ENCODE data around the gene TLE2. TPM values are rescaled to one million over a fixed set of nuclear protein-coding genes. Genes with fewer than 3 reads are reported as not detected.

The TLE2 gene
- polyA plus RNA-seq, 1 of the 3 experiments (the other 2 are of a cell fraction), result 2.3 TPM

DNA sequence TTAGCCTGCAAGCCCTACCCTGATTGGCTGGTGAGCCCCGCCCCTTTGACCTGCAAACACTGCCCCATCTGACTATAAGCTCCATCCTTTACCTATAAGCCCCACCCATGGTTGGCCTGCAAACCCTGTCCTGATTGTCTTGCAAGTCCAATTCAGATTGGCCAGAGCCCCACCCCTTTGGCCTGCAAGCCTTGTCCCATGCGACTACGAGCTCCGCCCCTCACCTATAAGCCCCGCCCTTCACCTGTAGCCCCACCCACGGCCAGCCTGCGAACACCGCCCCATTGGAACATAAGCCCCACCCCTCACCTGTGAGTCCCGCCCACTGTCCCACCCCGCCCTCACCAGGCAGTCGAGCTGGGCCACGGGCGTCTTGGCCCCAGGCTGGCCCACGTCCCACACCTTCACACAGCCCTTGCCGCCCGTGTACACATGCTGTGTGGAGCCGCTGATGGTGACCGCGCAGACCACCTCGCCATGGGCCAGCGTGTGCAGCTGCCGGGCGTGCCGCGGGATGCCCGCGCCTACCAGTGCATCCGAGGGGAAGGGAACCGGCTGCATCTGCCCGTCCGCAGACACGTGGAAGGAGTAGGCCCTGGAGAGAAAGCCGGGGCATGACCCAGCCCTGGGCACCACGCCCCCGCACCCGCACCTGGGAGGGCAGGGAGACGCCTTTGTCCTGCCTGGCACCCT is 22.9 kb downstream of the TLE2 start (continued):
- TF ChIP-seq, protein P1, sequence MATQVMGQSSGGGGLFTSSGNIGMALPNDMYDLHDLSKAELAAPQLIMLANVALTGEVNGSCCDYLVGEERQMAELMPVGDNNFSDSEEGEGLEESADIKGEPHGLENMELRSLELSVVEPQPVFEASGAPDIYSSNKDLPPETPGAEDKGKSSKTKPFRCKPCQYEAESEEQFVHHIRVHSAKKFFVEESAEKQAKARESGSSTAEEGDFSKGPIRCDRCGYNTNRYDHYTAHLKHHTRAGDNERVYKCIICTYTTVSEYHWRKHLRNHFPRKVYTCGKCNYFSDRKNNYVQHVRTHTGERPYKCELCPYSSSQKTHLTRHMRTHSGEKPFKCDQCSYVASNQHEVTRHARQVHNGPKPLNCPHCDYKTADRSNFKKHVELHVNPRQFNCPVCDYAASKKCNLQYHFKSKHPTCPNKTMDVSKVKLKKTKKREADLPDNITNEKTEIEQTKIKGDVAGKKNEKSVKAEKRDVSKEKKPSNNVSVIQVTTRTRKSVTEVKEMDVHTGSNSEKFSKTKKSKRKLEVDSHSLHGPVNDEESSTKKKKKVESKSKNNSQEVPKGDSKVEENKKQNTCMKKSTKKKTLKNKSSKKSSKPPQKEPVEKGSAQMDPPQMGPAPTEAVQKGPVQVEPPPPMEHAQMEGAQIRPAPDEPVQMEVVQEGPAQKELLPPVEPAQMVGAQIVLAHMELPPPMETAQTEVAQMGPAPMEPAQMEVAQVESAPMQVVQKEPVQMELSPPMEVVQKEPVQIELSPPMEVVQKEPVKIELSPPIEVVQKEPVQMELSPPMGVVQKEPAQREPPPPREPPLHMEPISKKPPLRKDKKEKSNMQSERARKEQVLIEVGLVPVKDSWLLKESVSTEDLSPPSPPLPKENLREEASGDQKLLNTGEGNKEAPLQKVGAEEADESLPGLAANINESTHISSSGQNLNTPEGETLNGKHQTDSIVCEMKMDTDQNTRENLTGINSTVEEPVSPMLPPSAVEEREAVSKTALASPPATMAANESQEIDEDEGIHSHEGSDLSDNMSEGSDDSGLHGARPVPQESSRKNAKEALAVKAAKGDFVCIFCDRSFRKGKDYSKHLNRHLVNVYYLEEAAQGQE (IDR thresholded peaks at IDR 0.05; ENCODE audit: low read depth, low read length), result no peak

DNA sequence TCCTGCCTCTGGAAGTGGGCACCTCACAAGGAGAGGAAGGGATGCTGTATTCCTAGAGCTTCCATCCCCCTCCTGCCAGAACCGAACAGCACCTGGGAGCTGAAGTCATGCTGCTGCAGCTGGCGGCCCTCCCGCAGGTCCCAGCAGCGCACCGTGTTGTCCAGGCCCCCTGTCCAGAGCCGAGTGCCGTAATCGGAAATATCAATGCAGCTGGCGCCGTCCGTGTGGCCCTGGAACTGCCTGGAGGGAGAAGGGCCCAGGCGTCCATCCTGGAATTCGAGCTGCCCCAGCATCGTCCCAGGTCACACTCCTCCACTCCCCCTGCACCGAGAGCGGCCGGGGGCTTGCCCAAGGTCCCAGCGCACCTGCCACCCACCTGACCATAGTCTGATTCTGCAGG is 23.7 kb downstream of the TLE2 start:
- no peak overlapping the region for H3K27ac ChIP-seq (ENCODE audit: low read depth in 2 of 2, low read length in 1 of 2)
- H4K20me1 ChIP-seq (ENCODE audit: insufficient read depth), result no peaks in the 10 kb centered on the region
- H3K27me3 ChIP-seq (ENCODE audit: insufficient read depth), result peaks cover 14% of the 10 kb centered on the region; the same call in 1 of the 2 replicates
- CTCF ChIA-PET, result interaction anchor here (0.9 to 1.9 kb wide), 10 partner anchors 9 to 99 kb away, joined by 3 to 6 read pairs (median 3); no protein-coding TSS in a partner anchor
- 9% methylated on average over 12 of the region's 18 CpGs for WGBS (ENCODE audit: low lambda C conversion rate)
- no peak overlapping the region for H3K4me3 ChIP-seq (ENCODE audit: low read depth in 2 of 2, low read length in 1 of 2)
- DNase-seq, result peak; percentile 81
- H3K79me2 ChIP-seq (ENCODE audit: insufficient read depth), result no peaks in the 10 kb centered on the region
- H3K9me2 ChIP-seq, result no peaks in the 10 kb centered on the region
- POLR2A ChIA-PET, result interaction anchor here (0.9 to 2.7 kb wide), 4 partner anchors 15 to 37 kb away, joined by 3 to 11 read pairs (median 4); no protein-coding TSS in a partner anchor
- peaks cover 0 to 9% of the 10 kb centered on the region in 2 experiments; a peak in 1 of 4 replicates for H3K4me1 ChIP-seq (ENCODE audit: control insufficient read depth in 1 of 2, insufficient read depth in 2 of 2, low read depth in 1 of 2, low read length in 1 of 2)
- no peaks in the 10 kb centered on the region for H3K36me3 ChIP-seq (replicated peaks in 1 of 2; ENCODE audit: control insufficient read depth in 1 of 2, insufficient read depth in 2 of 2, low read length in 1 of 2)
- H3K9ac ChIP-seq, result no peak overlapping the region
- no peak overlapping the region for H2AFZ ChIP-seq (ENCODE audit: low read depth)
- H3K4me2 ChIP-seq, result no peak overlapping the region
- H3K9me3 ChIP-seq, result no peaks in the 10 kb centered on the region
- H3F3A ChIP-seq (replicated peaks; ENCODE audit: insufficient read depth), result no peaks in the 10 kb centered on the region
- peak; percentile 58 for TF ChIP-seq CHD2 (IDR thresholded peaks at IDR 0.05; ENCODE audit: low read length, partially characterized antibody)
- TF ChIP-seq NRF1 (IDR thresholded peaks at IDR 0.05; ENCODE audit: low read depth, low read length), result no peak
- no peak; a peak in 1 of 4 replicates for TF ChIP-seq EP300 (IDR thresholded peaks at IDR 0.05; ENCODE audit: borderline replicate concordance in 1 of 2, low read depth in 1 of 2, low read length in 1 of 2)
- TF ChIP-seq SMC3 (IDR thresholded peaks at IDR 0.05; ENCODE audit: low read depth, low read length), result no peak
- no peak for TF ChIP-seq YY1 (IDR thresholded peaks at IDR 0.05; ENCODE audit: low read depth)
- no peak for TF ChIP-seq RFX5 (IDR thresholded peaks at IDR 0.05; ENCODE audit: low read length)
- peak; percentile 64; the same call in 1 of the 2 replicates for TF ChIP-seq RCOR1 (IDR thresholded peaks at IDR 0.05; ENCODE audit: low read length)
- no peak for TF ChIP-seq ELF1 (IDR thresholded peaks at IDR 0.05)
- peak; percentile 13; the same call in 1 of the 2 replicates for TF ChIP-seq RAD21 (IDR thresholded peaks at IDR 0.05; ENCODE audit: low read length)
- TF ChIP-seq, protein P2, sequence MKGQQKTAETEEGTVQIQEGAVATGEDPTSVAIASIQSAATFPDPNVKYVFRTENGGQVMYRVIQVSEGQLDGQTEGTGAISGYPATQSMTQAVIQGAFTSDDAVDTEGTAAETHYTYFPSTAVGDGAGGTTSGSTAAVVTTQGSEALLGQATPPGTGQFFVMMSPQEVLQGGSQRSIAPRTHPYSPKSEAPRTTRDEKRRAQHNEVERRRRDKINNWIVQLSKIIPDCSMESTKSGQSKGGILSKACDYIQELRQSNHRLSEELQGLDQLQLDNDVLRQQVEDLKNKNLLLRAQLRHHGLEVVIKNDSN (IDR thresholded peaks at IDR 0.05; ENCODE audit: borderline replicate concordance, low read depth), result no peak
- TF ChIP-seq GATA2 (CRISPR knock-in tag; IDR thresholded peaks at IDR 0.05), result peak; percentile 84
- TF ChIP-seq, protein P3, sequence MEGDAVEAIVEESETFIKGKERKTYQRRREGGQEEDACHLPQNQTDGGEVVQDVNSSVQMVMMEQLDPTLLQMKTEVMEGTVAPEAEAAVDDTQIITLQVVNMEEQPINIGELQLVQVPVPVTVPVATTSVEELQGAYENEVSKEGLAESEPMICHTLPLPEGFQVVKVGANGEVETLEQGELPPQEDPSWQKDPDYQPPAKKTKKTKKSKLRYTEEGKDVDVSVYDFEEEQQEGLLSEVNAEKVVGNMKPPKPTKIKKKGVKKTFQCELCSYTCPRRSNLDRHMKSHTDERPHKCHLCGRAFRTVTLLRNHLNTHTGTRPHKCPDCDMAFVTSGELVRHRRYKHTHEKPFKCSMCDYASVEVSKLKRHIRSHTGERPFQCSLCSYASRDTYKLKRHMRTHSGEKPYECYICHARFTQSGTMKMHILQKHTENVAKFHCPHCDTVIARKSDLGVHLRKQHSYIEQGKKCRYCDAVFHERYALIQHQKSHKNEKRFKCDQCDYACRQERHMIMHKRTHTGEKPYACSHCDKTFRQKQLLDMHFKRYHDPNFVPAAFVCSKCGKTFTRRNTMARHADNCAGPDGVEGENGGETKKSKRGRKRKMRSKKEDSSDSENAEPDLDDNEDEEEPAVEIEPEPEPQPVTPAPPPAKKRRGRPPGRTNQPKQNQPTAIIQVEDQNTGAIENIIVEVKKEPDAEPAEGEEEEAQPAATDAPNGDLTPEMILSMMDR (IDR thresholded peaks at IDR 0.05), result no peak
- no peak for TF ChIP-seq MXI1 (IDR thresholded peaks at IDR 0.05; ENCODE audit: low read depth, low read length)
- TF ChIP-seq, protein P4, sequence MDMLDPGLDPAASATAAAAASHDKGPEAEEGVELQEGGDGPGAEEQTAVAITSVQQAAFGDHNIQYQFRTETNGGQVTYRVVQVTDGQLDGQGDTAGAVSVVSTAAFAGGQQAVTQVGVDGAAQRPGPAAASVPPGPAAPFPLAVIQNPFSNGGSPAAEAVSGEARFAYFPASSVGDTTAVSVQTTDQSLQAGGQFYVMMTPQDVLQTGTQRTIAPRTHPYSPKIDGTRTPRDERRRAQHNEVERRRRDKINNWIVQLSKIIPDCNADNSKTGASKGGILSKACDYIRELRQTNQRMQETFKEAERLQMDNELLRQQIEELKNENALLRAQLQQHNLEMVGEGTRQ (IDR thresholded peaks at IDR 0.05; ENCODE audit: borderline replicate concordance, low read depth, low read length), result no peak
- TF ChIP-seq, protein P5, sequence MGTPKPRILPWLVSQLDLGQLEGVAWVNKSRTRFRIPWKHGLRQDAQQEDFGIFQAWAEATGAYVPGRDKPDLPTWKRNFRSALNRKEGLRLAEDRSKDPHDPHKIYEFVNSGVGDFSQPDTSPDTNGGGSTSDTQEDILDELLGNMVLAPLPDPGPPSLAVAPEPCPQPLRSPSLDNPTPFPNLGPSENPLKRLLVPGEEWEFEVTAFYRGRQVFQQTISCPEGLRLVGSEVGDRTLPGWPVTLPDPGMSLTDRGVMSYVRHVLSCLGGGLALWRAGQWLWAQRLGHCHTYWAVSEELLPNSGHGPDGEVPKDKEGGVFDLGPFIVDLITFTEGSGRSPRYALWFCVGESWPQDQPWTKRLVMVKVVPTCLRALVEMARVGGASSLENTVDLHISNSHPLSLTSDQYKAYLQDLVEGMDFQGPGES (IDR thresholded peaks at IDR 0.05; ENCODE audit: low read depth, low read length), result no peak
- no peak for TF ChIP-seq EZH2phosphoT487 (IDR thresholded peaks at IDR 0.05; ENCODE audit: borderline replicate concordance, low read depth)
- no peak for TF ChIP-seq TAF1 (IDR thresholded peaks at IDR 0.05; ENCODE audit: borderline replicate concordance, low read depth, low read length)
- TF ChIP-seq FOXM1 (IDR thresholded peaks at IDR 0.05; ENCODE audit: low read depth), result no peak
